ENCODE measurements around the gene XPO6.

GRCh38 chr16:28149011-28149888 lies 62.5 kb downstream of the XPO6 start:
- TF ChIP-seq EZH2 (IDR thresholded peaks at IDR 0.05; ENCODE audit: borderline replicate concordance, insufficient read depth, low read length, poor library complexity, severe bottlenecking) (no peak), POLR2AphosphoS5 (IDR thresholded peaks at IDR 0.05) (no peak), EP300 (conservative IDR thresholded peaks at IDR 0.05; ENCODE audit: poor library complexity, severe bottlenecking) (no peak), RAD21 (conservative IDR thresholded peaks at IDR 0.05) (no peak), TAF1 (IDR thresholded peaks at IDR 0.05; ENCODE audit: low read depth) (no peak)
- TF ChIP-seq, protein P1, sequence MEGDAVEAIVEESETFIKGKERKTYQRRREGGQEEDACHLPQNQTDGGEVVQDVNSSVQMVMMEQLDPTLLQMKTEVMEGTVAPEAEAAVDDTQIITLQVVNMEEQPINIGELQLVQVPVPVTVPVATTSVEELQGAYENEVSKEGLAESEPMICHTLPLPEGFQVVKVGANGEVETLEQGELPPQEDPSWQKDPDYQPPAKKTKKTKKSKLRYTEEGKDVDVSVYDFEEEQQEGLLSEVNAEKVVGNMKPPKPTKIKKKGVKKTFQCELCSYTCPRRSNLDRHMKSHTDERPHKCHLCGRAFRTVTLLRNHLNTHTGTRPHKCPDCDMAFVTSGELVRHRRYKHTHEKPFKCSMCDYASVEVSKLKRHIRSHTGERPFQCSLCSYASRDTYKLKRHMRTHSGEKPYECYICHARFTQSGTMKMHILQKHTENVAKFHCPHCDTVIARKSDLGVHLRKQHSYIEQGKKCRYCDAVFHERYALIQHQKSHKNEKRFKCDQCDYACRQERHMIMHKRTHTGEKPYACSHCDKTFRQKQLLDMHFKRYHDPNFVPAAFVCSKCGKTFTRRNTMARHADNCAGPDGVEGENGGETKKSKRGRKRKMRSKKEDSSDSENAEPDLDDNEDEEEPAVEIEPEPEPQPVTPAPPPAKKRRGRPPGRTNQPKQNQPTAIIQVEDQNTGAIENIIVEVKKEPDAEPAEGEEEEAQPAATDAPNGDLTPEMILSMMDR (IDR thresholded peaks at IDR 0.05; ENCODE audit: poor library complexity, severe bottlenecking) = no peak
